Gastroesophageal sphincter (tissue), 4 donors: ENCODE results near the gene PRDM15. TPM values are rescaled to one million over a fixed set of nuclear protein-coding genes. Genes with fewer than 3 reads are reported as not detected.

Experiments used
- ATAC-seq: fragments of 150-250 bp; one replicate; pipeline ENCODE4 v1.9.1; 2016; ENCODE audit warnings: mild to moderate bottlenecking, moderate library complexity
- H3K27ac ChIP-seq, 4 donors: fragments of 200-600 bp; sonication (generic) in 3 of 4; 1 replicate in 3 of 4; 2 replicates in 1 of 4; pipeline ENCODE4 v1.5.1; 2016 to 2019
- H3K27me3 ChIP-seq: fragments of 200-600 bp; sonication (generic); one replicate; pipeline ENCODE4 v1.5.1; 2019
- H3K36me3 ChIP-seq, 2 donors: fragments of 200-600 bp; sonication (generic); one replicate each; pipeline ENCODE4 v1.5.1; 2019; ENCODE audit warnings: control low read depth in 1 of 2
- H3K4me1 ChIP-seq, 3 donors: fragments of 200-600 bp; sonication (generic); 1 replicate in 2 of 3; 2 replicates in 1 of 3; pipeline ENCODE4 v1.5.1; 2016 to 2019; ENCODE audit warnings: control low read depth in 2 of 3
- H3K4me3 ChIP-seq, 2 donors: fragments of 200-600 bp; sonication (generic); one replicate each; pipeline ENCODE4 v1.5.1; 2019; ENCODE audit warnings: mild to moderate bottlenecking in 1 of 2, moderate library complexity in 1 of 2
- H3K9me3 ChIP-seq, 3 donors: fragments of 200-600 bp; sonication (generic); one replicate each; pipeline ENCODE4 v1.5.1; 2017 to 2019; ENCODE audit warnings: control low read depth in 2 of 3
- EP300 ChIP-seq: sonication (generic); formaldehyde crosslinking; IDR thresholded peaks from one replicate; pipeline ENCODE4 v1.6.1; 2017; ENCODE audit warnings: antibody characterized with exemption, mild to moderate bottlenecking
- POLR2A ChIP-seq, 2 donors: fragments of 450-650 bp; IDR thresholded peaks; one replicate each; pipeline ENCODE4 v1.6.1; 2017; ENCODE audit warnings: antibody characterized with exemption in 2 of 2, mild to moderate bottlenecking in 2 of 2, moderate library complexity in 1 of 2
- POLR2AphosphoS5 ChIP-seq: sonication (generic); formaldehyde crosslinking; IDR thresholded peaks from one replicate; pipeline ENCODE4 v1.6.1; 2017; ENCODE audit warnings: antibody characterized with exemption
- WGBS, 2 donors: methylation state at CpG; one replicate each; pipeline ENCODE4 v1.1.5; 2018; ENCODE audit warnings: low coverage in 1 of 2; 5-methylcytosine and 5-hydroxymethylcytosine counted together
- total RNA-seq, 4 donors: library from RNA; depleted of rRNA; stranded (reverse); fragments of >200 nt; gene quantifications; one replicate each; pipeline ENCODE4 v1.1.0, GENCODE V29; 2016
- TF ChIP-seq, protein P1 (sequence below), 4 experiments: fragments of 200-600 bp in 2 of 4; fragments of 450-650 bp in 2 of 4; sonication (generic) in 1 of 4; IDR thresholded peaks; one replicate each; pipeline ENCODE4 v1.5.1; 2017 to 2019; ENCODE audit warnings: antibody characterized with exemption in 4 of 4, mild to moderate bottlenecking in 2 of 4, moderate library complexity in 2 of 4

The PRDM15 gene
- total RNA-seq, 4 donors from 2014 or later, result 2.9 to 8.2 (median 7.2) TPM

DNA sequence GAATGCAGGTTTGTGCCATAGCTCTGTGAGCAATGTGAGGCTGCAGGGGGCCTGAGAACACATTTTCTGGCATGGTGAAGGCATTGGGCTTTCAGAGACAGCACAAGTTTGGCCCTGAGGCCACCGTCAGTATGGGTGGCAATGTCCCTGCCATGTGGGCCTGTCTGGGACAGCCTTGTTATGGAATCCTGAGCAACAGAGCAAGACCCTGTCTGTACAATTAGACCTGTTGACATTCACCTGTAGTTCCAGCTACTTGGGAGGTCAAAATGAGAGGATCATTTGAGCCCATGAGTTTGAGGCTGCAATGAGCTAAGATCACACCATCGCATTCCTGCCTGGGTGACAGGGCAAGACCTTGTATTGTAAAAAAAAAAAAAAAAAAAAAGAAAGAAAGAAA is 35.6 kb downstream of the PRDM15 start:
- Histone ChIP-seq H3K36me3 (peaks cover 0 to 63% of the 10 kb centered on the region in 2 donors), H3K9me3 (peaks cover 0 to 12% (median 0%) of the 10 kb centered on the region in 3 donors), H3K27ac (no peak overlapping the region), H3K27me3 (no peaks in the 10 kb centered on the region), H3K4me3 (no peak overlapping the region), H3K4me1 (no peaks in the 10 kb centered on the region)
- TF ChIP-seq EP300, result no peak
- TF ChIP-seq, protein P1, sequence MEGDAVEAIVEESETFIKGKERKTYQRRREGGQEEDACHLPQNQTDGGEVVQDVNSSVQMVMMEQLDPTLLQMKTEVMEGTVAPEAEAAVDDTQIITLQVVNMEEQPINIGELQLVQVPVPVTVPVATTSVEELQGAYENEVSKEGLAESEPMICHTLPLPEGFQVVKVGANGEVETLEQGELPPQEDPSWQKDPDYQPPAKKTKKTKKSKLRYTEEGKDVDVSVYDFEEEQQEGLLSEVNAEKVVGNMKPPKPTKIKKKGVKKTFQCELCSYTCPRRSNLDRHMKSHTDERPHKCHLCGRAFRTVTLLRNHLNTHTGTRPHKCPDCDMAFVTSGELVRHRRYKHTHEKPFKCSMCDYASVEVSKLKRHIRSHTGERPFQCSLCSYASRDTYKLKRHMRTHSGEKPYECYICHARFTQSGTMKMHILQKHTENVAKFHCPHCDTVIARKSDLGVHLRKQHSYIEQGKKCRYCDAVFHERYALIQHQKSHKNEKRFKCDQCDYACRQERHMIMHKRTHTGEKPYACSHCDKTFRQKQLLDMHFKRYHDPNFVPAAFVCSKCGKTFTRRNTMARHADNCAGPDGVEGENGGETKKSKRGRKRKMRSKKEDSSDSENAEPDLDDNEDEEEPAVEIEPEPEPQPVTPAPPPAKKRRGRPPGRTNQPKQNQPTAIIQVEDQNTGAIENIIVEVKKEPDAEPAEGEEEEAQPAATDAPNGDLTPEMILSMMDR (IDR thresholded peaks at IDR 0.05), result no peak
- TF ChIP-seq POLR2A (IDR thresholded peaks at IDR 0.05), result no peak
- no peak for TF ChIP-seq POLR2AphosphoS5
- ATAC-seq, result no peak
- 90% methylated on average over 2 of the region's 2 CpGs; no CpG with 5 or more reads in 1 of the 2 donors for WGBS, 2 donors

DNA sequence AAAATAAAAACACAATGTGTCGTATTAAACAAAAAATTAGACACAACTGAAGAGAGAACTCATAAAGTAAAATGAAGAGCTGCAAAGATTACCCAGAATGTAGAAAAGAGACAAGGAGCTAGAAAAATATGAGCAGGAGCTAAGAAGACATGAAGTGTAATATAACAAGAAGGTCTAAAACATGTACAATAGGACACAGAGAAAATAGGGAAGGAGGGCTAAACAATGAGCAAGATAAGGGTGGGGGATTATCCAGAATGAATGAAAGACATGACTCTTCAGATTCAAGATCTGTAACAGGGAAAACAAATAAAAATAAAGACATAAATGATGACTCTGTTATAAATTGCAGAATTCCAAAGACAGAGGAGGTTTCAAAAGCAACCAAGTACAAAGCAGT is 38.3 kb downstream of the PRDM15 start:
- Histone ChIP-seq H3K27me3 (no peaks in the 10 kb centered on the region), H3K9me3 (peaks cover 0 to 12% (median 0%) of the 10 kb centered on the region in 3 donors), H3K4me1 (no peaks in the 10 kb centered on the region), H3K36me3 (peaks cover 0 to 64% of the 10 kb centered on the region in 2 donors), H3K27ac (no peak overlapping the region), H3K4me3 (no peak overlapping the region)
- ATAC-seq, result no peak
- WGBS, 2 donors, result 94% methylated on average over 1 of the region's 1 CpG; no CpG with 5 or more reads in 1 of the 2 donors
- TF ChIP-seq POLR2AphosphoS5, result no peak
- TF ChIP-seq POLR2A (IDR thresholded peaks at IDR 0.05), result no peak
- TF ChIP-seq, protein P1 (IDR thresholded peaks at IDR 0.05), result no peak

DNA sequence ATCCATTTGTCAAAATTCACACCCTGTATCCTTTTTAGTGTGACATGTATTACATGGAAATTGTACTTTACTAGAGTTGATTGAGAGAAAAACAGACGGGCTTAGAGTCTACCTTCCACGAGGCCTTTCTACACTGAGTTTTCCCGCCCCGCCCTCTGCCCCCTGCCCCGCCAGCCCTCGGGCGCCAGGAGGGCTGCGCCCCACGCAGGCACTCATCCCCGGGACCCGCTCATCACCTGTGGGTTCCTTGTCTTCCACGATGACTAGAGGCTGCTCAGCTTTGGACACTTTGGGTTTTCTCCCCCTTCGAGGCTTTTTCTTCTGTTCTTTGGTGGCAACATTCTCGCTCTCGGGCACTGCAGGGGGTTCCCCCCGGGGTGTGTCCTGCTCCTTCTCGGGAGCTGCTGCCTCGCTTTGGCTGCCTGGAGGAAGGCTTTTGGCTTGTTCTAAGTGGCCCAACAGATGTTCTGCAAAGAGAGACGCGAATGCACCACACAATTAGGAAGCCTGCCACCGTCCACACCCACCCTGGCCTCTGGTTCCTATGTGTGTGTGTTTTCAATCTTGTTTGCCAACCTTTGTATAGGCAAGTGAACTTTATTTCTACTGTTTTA is 39.6 kb downstream of the PRDM15 start:
- H3K9me3 ChIP-seq, result peaks cover 0 to 12% (median 0%) of the 10 kb centered on the region in 3 donors
- H3K27ac ChIP-seq, result no peak overlapping the region
- TF ChIP-seq EP300, result no peak
- TF ChIP-seq, protein P1 (IDR thresholded peaks at IDR 0.05), result no peak
- no peak for TF ChIP-seq POLR2A (IDR thresholded peaks at IDR 0.05)
- no peak for TF ChIP-seq POLR2AphosphoS5
- H3K4me3 ChIP-seq, result no peak overlapping the region
- peaks cover 0 to 70% of the 10 kb centered on the region in 2 donors for H3K36me3 ChIP-seq
- no peak for ATAC-seq
- H3K27me3 ChIP-seq, result no peaks in the 10 kb centered on the region
- no peaks in the 10 kb centered on the region for H3K4me1 ChIP-seq
- WGBS, 2 donors, result 93 to 95% methylated on average over 6 to 9 of the region's 21 CpGs

DNA sequence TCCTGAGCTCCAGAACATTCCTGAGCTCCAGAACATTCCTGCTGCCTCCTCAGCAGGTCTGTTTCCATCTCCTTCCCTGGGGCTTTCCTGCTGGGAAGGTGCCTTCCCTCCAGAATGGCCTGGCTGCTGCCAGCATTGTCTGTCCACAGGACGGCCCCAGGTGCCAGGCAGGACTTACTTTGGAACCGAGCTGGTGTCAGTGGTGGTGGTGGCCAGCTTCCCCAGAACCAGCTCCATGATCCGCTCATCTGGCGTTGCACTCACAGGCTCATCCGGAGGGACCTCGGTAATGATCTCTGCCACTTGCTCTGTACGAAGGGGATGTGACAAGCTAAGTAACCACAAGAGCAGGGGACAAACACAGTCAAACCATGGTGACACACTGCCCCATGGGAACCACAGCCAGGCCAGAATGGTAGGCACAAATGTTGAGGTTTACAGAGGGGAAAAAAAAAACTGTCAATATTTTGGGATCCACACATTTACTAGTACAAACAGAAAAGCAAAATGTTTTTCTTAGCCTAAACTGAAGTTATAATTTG is 41.3 kb downstream of the PRDM15 start:
- Histone ChIP-seq H3K27ac (no peak overlapping the region), H3K9me3 (peaks cover 0 to 12% (median 0%) of the 10 kb centered on the region in 3 donors), H3K36me3 (peaks cover 0 to 82% of the 10 kb centered on the region in 2 donors), H3K4me3 (no peak overlapping the region), H3K4me1 (no peaks in the 10 kb centered on the region), H3K27me3 (no peaks in the 10 kb centered on the region)
- WGBS, 2 donors, result 88 to 93% methylated on average over 4 of the region's 7 CpGs
- no peak for ATAC-seq
- TF ChIP-seq POLR2A (IDR thresholded peaks at IDR 0.05) (no peak), EP300 (no peak), POLR2AphosphoS5 (no peak)
- TF ChIP-seq, protein P1 (IDR thresholded peaks at IDR 0.05), result no peak
